GM12878 (cell line): ENCODE measurements around the gene MYO1E.

Source experiments
- BRCA1 ChIP-seq: IDR thresholded peaks from 2 replicates; pipeline ENCODE4 v1.6.1; 2011; ENCODE audit warnings: low read depth, low read length, improper control_type of control experiment
- CBFB ChIP-seq: IDR thresholded peaks from 2 replicates; pipeline ENCODE4 v1.6.1; 2016; ENCODE audit warnings: antibody characterized with exemption, low read depth
- CHD4 ChIP-seq: fragments of 200-600 bp; sonication (generic); IDR thresholded peaks from 2 replicates; pipeline ENCODE4 v1.6.1; 2016; ENCODE audit warnings: mild to moderate bottlenecking
- EZH2 ChIP-seq: IDR thresholded peaks from 2 replicates; pipeline ENCODE4 v1.6.1; 2012; ENCODE audit warnings: low read depth, mild to moderate bottlenecking, control low read depth, inconsistent platforms, low read length, borderline replicate concordance; ENCODE audit not compliant: control insufficient read depth
- JUND ChIP-seq: IDR thresholded peaks from 2 replicates; pipeline ENCODE4 v1.6.1; 2012; ENCODE audit warnings: low read depth, mild to moderate bottlenecking, low read length, improper control_type of control experiment, moderate library complexity
- SP1 ChIP-seq: IDR thresholded peaks from one replicate; pipeline ENCODE4 v1.6.1; 2011; ENCODE audit warnings: low read depth, low read length
- TAF1 ChIP-seq: IDR thresholded peaks from 2 replicates; pipeline ENCODE4 v1.6.1; 2011; ENCODE audit warnings: mild to moderate bottlenecking, low read depth, low read length, borderline replicate concordance
- TCF7 ChIP-seq: IDR thresholded peaks from 2 replicates; pipeline ENCODE4 v1.6.1; 2014; ENCODE audit warnings: antibody characterized with exemption, borderline replicate concordance
- YY1 ChIP-seq: IDR thresholded peaks from 2 replicates; pipeline ENCODE4 v1.6.1; 2011; ENCODE audit warnings: low read depth, mild to moderate bottlenecking, low read length
- ZNF274 ChIP-seq: IDR thresholded peaks from one replicate; pipeline ENCODE4 v1.8.0; 2011; ENCODE audit not compliant: insufficient read length, insufficient read depth
- TF ChIP-seq, protein P1 (sequence below): fragments of 450-650 bp; IDR thresholded peaks from 2 replicates; pipeline ENCODE4 v1.6.1; 2017; ENCODE audit warnings: mild to moderate bottlenecking, low read depth, inconsistent platforms; ENCODE audit not compliant: poor library complexity, severe bottlenecking
- TF ChIP-seq, protein P2 (sequence below), 3 experiments: IDR thresholded peaks in 2 of 3; conservative IDR thresholded peaks in 1 of 3; 2 replicates each; pipeline ENCODE4 v1.5.1; 2011; ENCODE audit warnings: low read depth in 3 of 3, low read length in 3 of 3, mild to moderate bottlenecking in 3 of 3, control low read depth in 2 of 3, moderate library complexity in 2 of 3, inconsistent platforms in 1 of 3, mixed read lengths in 1 of 3; ENCODE audit not compliant: control insufficient read depth in 2 of 3, insufficient read depth in 1 of 3; ENCODE audit errors: extremely low read depth in 1 of 3

DNA sequence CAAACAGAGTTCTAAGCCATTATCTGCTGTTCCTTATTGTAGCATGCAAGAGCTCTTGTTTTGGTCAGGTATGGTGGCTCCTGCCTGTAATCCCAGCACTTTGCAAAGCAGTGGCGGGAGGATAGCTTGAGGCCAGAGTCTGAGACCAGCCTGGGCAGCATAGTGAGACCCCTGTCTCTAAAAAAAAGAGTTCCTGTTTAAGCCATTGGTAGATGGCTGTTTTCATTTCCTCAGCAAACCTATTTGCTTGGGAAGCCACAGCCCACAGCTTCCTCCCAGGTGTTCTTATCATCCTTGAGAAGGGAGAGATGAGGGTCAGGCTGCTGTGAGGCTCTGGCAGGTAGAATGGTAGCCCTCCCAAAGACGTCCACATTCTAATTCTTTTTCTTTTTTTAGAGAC lies 40.9 kb upstream of the MYO1E start:
- TF ChIP-seq CBFB (no peak), TCF7 (no peak), JUND (no peak), BRCA1 (no peak), ZNF274 (no peak), YY1 (no peak), TAF1 (no peak), CHD4 (no peak), EZH2 (no peak), SP1 (no peak)
- TF ChIP-seq, protein P1, sequence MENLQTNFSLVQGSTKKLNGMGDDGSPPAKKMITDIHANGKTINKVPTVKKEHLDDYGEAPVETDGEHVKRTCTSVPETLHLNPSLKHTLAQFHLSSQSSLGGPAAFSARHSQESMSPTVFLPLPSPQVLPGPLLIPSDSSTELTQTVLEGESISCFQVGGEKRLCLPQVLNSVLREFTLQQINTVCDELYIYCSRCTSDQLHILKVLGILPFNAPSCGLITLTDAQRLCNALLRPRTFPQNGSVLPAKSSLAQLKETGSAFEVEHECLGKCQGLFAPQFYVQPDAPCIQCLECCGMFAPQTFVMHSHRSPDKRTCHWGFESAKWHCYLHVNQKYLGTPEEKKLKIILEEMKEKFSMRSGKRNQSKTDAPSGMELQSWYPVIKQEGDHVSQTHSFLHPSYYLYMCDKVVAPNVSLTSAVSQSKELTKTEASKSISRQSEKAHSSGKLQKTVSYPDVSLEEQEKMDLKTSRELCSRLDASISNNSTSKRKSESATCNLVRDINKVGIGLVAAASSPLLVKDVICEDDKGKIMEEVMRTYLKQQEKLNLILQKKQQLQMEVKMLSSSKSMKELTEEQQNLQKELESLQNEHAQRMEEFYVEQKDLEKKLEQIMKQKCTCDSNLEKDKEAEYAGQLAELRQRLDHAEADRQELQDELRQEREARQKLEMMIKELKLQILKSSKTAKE, result no peak
- TF ChIP-seq, protein P2, sequence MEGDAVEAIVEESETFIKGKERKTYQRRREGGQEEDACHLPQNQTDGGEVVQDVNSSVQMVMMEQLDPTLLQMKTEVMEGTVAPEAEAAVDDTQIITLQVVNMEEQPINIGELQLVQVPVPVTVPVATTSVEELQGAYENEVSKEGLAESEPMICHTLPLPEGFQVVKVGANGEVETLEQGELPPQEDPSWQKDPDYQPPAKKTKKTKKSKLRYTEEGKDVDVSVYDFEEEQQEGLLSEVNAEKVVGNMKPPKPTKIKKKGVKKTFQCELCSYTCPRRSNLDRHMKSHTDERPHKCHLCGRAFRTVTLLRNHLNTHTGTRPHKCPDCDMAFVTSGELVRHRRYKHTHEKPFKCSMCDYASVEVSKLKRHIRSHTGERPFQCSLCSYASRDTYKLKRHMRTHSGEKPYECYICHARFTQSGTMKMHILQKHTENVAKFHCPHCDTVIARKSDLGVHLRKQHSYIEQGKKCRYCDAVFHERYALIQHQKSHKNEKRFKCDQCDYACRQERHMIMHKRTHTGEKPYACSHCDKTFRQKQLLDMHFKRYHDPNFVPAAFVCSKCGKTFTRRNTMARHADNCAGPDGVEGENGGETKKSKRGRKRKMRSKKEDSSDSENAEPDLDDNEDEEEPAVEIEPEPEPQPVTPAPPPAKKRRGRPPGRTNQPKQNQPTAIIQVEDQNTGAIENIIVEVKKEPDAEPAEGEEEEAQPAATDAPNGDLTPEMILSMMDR (IDR thresholded peaks at IDR 0.05 in 2 of 3, conservative IDR thresholded peaks at IDR 0.05 in 1 of 3; ENCODE audit: control insufficient read depth in 2 of 3, extremely low read depth in 1 of 3, insufficient read depth in 1 of 3, low read depth in 3 of 3, low read length in 3 of 3), result no peak
